AG10803 (cell line): ENCODE data around the gene LDLRAD2.
"Not testable (repeated sequence)": the region's sequence is repeated elsewhere in the genome, so short reads cannot be mapped to it uniquely, and the experiment has no call there.

Experiments used
- DNase-seq: peaks from one replicate; pipeline ENCODE4 v3.0.0; 2010; ENCODE audit warnings: low read depth
- H3K4me3 ChIP-seq: 2 replicates; pipeline ENCODE4 v1.5.1; 2011; ENCODE audit warnings: mild to moderate bottlenecking, low read length, control low read depth
- TF ChIP-seq, protein P1 (sequence below): conservative IDR thresholded peaks from 2 replicates; pipeline ENCODE4 v1.5.1; 2011; ENCODE audit warnings: mild to moderate bottlenecking, low read length, control low read depth, inconsistent platforms

The LDLRAD2 gene

DNA sequence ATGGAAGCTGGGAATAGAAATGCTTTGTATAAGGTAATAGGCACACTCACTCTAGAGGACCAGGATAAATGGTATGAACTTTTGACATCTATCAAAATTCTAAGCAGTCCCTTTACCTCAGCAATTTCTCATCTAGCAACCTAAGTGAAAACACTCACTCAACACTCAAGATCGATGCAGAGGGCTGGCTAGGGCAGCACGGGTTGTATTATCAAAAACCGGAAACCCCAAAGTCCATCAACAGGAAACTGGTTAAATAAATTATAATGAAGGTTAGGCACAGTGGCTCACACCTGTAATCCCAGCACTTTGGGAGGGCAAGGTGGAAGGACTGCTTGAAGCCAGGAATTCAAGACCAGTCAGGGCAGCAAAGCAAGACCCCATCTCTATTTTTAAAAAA lies 38.5 kb upstream of the LDLRAD2 start:
- no peak overlapping the region for H3K4me3 ChIP-seq
- DNase-seq = no peak
- TF ChIP-seq, protein P1, sequence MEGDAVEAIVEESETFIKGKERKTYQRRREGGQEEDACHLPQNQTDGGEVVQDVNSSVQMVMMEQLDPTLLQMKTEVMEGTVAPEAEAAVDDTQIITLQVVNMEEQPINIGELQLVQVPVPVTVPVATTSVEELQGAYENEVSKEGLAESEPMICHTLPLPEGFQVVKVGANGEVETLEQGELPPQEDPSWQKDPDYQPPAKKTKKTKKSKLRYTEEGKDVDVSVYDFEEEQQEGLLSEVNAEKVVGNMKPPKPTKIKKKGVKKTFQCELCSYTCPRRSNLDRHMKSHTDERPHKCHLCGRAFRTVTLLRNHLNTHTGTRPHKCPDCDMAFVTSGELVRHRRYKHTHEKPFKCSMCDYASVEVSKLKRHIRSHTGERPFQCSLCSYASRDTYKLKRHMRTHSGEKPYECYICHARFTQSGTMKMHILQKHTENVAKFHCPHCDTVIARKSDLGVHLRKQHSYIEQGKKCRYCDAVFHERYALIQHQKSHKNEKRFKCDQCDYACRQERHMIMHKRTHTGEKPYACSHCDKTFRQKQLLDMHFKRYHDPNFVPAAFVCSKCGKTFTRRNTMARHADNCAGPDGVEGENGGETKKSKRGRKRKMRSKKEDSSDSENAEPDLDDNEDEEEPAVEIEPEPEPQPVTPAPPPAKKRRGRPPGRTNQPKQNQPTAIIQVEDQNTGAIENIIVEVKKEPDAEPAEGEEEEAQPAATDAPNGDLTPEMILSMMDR = no peak

GRCh38 chr1:21774835-21775549 lies 37.1 kb upstream of the LDLRAD2 start:
- DNase-seq = no peak
- H3K4me3 ChIP-seq = no peak overlapping the region
- TF ChIP-seq, protein P1 = no peak

GRCh38 chr1:21775550-21775914 lies 36.5 kb upstream of the LDLRAD2 start:
- DNase-seq = no peak
- TF ChIP-seq, protein P1 = no peak

DNA sequence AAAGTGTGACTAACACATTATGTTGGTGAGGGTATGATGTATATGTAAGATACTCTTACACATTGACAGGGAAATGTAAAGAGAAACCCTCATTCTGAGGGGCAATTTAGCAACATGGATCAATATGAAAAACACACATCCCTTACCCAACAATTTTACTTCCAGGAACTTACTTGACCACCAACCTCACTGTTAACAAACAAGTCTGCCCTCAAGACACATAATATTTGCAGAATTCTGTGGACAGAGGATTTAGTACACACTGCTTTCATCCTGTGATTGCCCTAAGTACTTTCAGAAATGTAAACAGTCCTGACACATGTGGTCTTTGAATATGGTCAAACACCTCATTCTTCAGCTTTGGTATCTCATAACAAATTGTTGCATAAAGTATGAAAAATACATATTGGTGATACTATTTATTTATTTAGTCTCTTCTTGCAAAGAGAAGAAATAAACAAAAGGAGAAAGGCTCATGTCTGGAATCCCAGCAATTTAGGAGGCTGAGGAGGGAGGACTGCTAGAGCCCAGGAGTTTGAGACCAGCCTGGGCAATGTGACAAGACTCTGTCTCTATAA lies 36.0 kb upstream of the LDLRAD2 start:
- TF ChIP-seq, protein P1 = no peak
- DNase-seq = peak; percentile 75
- H3K4me3 ChIP-seq = no peak overlapping the region

More at GRCh38 chr1:21775550-21775914, 36.5 kb upstream of the LDLRAD2 start:
- H3K4me3 ChIP-seq = no peak overlapping the region

GRCh38 chr1:21776925-21777324 lies 35.1 kb upstream of the LDLRAD2 start:
- H3K4me3 ChIP-seq, DNase-seq: not testable (repeated sequence)

- TF ChIP-seq, protein P1 = no peak
- no peak for DNase-seq
- H3K4me3 ChIP-seq = no peak overlapping the region
Measured at GRCh38 chr1:21778405-21778727, 33.7 kb upstream of the LDLRAD2 start.

GRCh38 chr1:21779613-21780521 lies 32.2 kb upstream of the LDLRAD2 start:
- DNase-seq = no peak
- no peak overlapping the region for H3K4me3 ChIP-seq
- TF ChIP-seq, protein P1 = no peak
